GM21619 (cell line): ENCODE results near the gene ITGB1.

Experiments
- ATAC-seq: cut with Tn5 transposase; IDR thresholded peaks from one replicate; pipeline ENCODE4 v1.9.1; 2021; ENCODE audit not compliant: unreplicated experiment

ITGB1 gene

GRCh38 chr10:32956365-32957197 is 1.4 kb downstream of the ITGB1 start:
- no peak for ATAC-seq

DNA sequence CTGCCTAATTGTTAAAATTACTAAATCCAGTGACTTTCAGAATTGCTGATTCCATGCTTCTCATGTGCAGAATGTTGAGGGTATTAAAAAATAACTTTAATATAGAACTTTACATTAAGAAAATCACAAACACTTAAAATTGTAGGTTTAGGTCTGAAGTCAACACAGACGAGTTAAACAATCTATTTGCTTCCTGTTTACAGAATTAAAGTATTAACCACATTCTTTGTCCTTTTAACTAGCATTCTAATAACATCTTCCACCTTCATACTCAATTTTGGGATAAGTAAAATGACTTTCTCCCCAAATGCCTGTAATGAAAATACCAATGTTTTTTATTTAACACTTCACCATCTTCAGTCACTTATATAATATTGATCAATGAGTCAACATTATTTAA is 2.2 kb downstream of the ITGB1 start:
- no peak for ATAC-seq

- no peak for ATAC-seq
Observed at GRCh38 chr10:32955299-32955772, 2.7 kb downstream of the ITGB1 start.

DNA sequence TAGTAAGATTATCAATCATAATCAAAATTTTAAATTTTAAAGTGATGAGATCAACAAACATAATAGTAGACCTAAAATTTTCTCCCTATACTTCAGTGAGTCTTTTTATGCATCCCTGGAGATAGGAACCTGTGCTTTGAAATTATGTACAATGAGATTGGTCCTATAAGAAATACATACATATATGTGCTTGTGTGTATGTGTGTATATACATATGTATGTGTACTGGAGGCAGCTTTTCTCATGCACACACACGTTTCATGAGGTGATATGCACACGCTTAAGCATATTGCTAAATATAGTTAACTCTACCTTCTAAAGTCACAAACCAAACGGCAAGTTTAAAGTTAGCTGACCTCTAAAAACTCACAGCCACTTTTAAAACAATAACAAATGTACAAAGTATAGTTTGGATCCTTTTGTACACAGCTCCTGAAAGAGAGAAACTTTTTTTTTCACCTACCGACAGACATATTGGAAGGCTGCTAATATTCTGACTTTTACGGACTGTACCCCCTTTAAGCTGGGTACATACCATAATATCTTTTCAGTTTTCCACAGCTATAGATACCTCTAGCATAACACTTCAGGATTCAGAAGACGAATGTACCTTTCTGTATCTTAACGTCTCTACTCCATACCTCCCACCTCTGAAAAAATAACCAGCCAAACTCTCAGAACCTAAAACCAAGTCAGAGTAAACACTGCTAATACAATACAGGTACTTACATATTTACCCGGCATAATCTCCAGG is 3.3 kb downstream of the ITGB1 start:
- no peak for ATAC-seq

DNA sequence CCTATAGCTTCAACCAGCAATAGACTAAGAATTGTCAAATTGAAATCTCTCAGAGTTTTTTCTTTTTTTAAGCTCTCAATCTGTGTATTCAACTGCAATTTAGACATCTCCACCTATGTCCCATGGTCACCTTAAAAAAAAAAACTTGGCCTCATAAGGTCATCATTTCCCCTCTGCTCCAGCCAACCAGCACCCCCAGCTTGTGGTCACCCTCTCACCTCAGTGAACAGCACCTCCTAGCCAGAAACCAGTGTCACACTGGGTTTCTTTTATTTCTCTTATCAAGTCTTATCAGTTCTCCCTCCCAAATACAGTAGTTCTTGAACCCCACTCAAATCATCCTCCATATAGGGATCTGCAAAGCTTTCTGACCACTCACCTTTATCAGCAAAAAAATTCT is 4.0 kb downstream of the ITGB1 start:
- ATAC-seq = no peak

DNA sequence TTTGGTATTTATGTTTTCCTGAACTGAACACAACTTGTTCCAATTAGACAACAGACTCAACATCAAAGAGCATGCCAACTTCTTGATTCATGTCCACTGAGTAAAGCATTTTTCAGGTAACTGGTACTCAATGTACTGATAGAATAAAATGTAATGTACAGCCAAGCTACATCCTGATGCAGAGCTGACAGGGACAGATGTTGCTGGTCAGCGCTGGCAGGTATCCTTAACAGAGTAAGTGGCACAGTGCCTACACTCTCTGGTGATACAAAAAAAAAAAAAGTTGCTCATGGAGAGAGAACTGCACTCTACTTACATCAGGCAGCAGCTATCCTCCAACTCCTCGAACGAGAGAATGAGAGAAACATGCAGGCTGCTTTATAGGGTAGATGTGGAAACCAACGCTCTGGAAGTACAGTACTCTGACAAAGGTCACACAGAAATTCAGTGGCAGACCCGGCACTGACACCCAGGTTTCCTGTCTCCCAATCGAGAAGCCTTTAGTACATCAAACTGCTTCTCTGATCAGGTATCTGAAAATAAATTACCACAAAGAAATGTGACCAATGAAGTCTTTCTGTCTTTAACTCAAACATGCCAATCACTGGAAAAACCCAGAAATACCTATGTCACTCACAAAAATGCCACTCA is 4.6 kb downstream of the ITGB1 start:
- no peak for ATAC-seq

DNA sequence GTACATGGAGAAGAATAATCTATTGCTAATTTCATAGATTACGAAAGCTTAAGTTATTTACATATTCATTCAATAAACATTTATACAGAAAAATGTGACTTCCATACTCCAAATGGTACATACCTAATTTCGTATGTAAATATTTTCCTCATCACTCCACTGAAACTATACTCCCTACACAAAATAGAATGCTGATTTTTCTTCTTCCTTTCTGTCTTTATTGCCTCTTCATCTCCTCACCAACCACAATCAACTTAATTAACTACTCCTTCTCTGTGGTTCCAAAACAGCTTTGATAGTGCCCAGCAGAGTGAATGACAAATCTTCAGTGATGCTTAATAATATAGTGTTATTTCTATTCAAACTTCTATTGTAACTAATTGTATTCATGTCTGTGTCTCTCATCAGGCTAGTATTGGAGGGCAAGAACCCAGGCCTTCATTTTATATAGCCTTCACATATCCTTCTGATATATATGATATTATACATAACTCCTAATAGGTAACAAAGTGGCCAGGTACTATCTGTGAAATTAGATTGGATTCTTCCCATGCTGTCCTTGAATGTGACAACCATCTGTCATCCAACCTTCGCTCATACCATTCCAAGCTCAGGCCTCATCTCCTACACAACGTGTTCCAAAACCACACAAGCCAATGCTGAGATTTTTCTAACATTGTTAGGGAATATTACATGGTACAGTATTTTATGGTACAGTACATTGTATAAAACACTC is 5.3 kb downstream of the ITGB1 start:
- no peak for ATAC-seq

GRCh38 chr10:32952094-32952493 is 5.9 kb downstream of the ITGB1 start:
- ATAC-seq = no peak

DNA sequence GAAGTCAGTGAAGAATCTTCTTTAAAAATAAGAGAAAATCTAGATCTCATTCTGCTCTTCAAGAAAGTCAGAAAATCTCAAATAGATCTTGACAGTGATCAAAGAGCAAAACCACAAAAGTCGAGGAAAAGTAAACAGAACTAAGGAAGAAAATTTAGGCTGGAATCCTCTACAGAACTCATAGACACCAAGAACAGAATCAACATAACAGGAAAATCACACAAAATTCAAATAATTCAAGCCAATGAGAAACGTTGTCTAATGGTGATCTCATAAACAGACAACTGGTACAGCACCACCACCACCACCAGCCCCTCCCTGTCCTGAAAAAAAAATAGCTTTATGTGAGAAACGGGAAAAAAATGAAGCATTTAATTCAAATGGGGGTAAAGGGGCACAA is 6.9 kb downstream of the ITGB1 start:
- no peak for ATAC-seq

- ATAC-seq = no peak
Observed at GRCh38 chr10:32950591-32951108, 7.4 kb downstream of the ITGB1 start.

GRCh38 chr10:32949221-32949678 is 8.8 kb downstream of the ITGB1 start:
- no peak for ATAC-seq

- ATAC-seq = no peak
Observed at GRCh38 chr10:32948451-32948850, 9.6 kb downstream of the ITGB1 start.

GRCh38 chr10:32947586-32947985 is 10.4 kb downstream of the ITGB1 start:
- no peak for ATAC-seq

DNA sequence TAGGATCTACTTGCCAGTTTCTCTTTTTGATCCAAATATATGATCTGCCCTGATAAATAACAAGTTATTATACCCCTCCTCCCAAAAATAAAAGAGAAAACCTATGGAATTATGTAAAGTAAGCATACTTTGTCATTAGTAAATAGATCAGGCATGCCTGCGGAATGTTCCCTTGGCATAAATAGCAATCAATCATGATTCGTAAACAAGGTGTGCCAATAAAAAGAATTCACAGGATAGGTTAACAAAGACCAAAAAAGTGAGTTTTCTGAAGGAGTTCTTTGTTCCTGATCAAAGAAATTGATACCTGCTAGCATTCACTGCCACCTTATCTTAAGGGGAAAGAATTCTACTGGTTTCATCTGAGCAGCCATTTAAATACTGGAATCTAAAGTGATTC is 11.9 kb downstream of the ITGB1 start:
- no peak for ATAC-seq

DNA sequence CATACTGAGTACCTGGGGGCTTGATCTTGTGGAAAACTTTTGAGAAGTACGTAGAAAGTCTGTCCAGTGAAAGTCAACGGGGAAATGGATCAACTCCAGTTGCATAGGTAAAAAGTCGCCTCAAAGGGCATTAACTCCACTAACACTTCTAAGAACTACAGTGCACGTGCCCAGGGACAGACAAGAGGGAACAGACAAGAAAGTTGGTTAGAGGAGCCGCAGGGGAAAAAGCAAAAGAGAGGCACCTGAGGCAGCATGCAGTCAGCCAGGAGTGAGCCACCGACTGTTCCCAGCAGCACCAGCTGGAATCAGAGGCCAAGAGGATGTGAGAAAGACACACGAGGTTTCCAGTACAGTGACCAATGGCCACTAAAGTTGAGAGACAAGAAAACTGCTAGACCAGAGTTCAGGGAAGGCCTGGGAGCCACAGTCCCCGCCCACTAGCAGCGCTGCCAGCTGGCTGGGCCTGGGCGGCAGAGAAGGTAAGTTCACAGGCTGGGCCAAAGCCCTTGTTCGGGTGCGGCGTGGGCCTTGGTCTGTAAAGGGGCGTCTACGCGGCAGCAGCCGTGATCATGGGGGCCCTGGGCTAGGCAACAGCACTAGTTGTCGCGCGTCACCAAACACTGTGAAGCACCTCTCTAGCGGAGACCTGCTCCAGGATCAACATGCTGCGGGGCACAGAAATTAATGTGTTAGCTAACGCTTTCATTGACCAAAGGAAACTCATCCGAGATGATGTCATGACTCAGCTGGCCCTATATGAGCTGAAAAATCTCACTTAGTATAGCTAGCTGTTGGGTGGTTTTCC is 14.0 kb downstream of the ITGB1 start:
- no peak for ATAC-seq

GRCh38 chr10:32943395-32943794 is 14.6 kb downstream of the ITGB1 start:
- ATAC-seq = no peak

GRCh38 chr10:32942081-32942480 is 15.9 kb downstream of the ITGB1 start:
- ATAC-seq = no peak

- ATAC-seq = no peak
Observed at GRCh38 chr10:32941357-32941756, 16.7 kb downstream of the ITGB1 start.

- ATAC-seq = no peak
Observed at GRCh38 chr10:32940321-32941301, 17.4 kb downstream of the ITGB1 start.
